HG03457 (cell line): ENCODE measurements around the gene LMLN.
"Not testable (repeated sequence)": the region's sequence is repeated elsewhere in the genome, so short reads cannot be mapped to it uniquely, and the experiment has no call there.

ENCODE experiments used
- ATAC-seq: cut with Tn5 transposase; IDR thresholded peaks from one replicate; pipeline ENCODE4 v1.9.1; 2021; ENCODE audit warnings: moderate number of reproducible peaks; ENCODE audit not compliant: unreplicated experiment

Gene LMLN

DNA sequence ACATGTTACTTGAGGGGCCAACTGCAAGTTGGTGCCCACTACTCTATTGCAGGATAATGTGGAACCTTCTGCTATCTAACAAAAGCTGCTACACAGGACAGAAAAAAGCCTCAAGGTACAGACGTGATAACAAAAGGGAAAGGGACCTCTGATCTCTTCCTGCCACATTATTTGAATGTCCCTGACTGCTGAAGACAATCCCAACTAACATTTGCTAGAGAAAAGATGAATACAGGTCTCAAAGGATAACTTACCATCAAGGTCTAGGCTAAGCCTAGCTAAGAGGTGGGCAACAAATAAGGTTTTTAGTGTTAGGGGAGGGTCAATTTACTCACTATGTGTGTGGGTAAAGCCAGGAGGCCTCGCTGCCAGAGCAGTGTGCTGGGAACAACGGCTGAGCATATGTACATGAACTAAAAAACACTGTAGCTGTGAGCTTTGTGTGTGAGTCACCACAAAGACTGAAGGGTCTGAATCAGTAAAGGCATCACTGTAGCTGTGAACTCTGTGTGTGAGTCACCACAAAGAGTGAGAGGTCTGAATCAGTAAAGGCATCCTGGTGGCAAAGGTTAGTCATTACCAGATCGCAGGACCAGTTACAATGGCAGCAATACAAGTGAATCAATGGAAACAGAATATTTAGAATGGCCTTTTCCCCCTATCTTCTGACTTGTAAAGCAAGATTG is 111.7 kb downstream of the LMLN start:
- peak; percentile 96 for ATAC-seq

DNA sequence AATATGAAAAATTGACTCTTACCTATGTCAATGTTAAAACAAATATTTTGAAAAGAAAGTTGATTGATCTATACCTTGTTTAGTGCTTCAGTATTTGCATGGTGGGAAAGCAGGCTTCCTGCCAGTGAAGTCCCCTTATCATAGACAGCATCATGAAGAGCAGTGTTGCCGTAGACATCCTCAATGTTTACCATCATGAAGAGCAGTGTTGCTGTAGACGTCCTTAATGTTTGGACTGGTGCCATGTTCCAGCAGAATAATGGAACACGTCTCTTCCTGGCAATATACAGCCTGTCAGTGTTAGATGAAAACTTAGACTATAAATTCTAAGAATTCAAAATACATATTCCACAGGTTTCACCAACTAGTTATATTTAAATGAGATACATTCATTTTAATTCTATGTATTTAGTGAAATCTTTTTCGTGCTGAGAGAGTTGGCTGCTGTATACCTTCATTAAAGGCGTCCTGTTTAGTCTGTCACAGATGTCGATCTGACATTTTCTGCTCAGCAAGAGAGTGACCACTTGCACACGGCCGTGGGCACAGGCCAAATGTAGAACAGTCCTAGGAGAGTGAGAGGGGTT is 116.8 kb downstream of the LMLN start:
- ATAC-seq: no peak

DNA sequence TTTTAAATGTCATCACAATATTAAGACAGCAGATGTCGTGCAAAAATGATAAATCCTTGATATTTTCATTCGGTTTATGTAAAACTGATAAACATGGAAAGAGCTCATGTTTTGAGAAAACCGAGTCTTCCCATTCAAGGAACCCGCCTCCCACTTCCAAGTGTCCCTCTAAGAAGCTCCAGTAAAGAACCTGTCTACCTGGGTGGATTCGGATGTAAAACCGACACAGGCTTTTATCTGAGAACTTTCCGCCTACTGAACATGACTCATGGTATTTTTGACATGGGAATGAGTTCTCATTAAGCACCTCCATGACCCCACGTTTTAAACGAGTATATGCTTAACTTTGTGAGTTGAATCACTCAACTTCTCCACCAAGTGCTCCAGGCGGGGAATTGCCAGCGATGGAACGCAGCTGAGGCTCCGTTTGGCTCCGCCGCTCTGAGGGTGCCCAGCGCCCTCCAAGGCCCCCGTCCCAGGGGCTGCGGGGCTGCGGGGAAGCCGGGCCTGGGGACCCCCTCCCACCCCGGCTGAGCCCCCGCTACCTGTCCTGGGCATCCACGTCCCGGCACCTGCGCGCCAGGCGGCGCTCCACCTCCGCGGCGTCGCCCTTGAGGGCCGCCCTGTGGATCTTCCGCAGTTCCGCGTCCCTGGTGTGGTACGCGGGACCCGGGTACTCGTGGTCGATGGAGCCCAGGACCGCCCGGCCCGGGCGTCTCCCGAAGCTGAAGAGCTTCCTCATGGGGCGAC is 119.9 kb downstream of the LMLN start:
- no peak for ATAC-seq

DNA sequence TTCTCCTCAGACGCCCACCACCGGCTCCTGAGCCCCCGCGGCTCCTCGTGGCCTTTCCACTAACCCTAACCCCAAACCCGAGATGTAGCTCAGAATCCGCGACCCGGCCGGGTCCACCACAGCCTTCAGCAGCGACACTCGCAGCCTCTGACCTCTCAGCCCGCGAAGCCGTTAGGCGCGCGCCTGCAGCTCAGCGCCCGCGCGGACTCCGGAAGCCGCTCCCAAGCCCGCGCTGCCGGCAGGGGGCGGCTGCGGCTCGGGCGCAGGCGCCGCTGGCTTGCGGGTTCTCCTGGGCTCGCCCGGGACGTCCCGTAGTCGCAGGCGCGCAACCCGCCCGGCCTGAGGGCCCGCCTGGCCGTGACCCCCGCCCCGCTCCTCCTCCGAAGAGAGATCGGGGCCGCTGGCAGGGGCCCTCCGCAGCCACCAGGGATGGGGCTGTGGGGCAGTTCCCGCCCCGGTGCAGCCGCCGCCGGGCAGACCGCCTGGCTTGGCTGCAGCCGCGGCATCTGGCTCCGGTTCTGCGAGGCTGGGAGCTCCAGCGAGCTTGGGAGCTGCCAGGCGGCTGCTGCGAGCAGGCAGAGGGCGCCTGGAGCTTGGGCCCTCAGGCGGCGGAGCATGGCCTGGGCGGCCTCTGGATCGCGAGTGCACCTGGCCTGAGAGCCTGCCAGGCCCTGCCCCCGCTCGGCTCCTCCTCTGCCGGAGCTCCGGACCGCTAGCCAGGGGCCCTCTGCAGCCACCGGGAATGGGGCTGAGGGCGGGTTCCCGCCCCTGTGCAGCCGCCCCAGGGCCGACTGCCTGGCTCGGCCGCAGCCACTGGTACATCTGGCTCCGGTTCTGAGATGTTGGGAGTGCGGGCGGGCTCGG is 120.7 kb downstream of the LMLN start:
- ATAC-seq: no peak

DNA sequence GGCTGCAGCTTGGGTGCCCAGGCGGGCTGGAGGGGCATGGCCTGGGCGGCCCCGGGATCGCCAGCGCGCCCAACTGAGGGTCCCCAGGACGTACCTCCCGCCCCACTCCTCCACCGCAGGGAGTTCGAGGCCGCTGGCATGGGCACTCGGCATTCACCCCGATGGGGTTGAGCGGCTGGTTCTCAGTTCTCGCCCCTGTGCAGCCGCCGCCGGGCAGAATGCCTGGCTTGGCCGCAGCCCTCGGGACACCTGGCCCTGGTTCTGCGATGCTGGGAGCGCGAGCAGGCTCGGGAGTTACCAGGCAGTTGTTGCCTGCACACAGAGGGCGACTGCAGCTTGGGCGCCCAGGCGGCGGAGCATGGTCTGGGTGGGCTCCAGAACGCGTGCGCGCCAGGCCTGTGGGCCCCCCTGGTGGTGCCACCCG is 121.4 kb downstream of the LMLN start:
- ATAC-seq: no peak

DNA sequence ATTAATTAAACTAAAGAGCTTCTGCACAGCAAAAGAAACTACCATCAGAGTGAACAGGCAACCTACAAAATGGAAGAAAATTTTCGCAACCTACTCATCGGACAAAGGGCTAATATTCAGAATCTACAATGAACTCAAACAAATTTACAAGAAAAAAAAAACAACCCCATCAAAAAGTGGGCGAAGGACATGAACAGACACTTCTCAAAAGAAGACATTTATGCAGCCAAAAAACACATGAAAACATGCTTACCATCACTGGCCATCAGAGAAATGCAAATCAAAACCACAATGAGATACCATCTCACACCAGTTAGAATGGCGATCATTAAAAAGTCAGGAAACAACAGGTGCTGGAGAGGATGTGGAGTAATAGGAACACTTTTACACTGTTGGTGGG is 122.2 kb downstream of the LMLN start:
- not testable (repeated sequence) for ATAC-seq

DNA sequence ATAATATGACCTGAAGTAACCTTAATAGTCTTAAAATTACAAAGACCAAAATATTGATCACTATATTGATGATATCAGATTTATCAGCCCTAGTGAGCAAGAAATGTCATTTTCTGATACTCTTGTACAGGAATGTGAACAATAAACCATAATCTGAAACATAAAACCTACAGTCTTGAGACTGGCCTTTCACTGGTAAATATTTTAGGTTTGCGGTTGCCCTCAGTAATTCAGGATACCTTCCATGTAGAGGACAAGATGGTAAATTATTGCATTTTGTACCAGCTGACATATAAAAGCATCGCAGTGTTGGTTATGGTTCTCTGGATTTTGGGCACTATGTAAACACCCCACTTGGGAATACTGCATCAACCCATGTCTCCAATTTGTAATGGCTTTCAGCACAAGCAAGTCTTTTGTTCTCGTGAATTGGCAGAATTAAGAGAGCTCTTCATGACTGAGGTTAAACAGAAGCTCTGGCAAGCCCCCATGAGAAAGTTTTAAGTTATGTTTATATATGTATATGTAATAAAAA is 128.5 kb downstream of the LMLN start:
- no peak for ATAC-seq

DNA sequence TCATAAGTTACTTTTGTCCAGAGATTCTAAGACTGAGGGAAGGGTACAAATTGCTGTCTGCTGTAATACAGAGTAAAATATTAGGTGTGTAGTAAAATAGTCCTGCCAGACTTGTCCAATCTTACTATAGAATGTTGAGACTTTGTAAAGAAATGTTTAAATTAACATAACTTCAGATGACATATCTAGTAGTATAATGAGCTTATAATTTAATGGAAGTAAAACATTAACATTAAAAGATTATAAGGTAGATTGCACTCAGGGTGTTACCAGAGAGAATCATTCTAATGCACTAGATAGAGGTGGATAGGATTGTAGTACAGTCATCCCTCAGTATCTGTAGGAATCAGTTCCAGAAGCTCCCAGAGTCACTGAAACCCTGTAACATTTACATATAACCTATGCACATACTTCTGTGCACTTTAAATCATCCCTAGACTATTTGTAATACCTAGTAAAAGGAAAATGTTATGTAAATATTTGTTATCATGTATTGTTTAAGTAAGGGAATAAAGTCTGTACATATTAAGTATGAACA is 130.8 kb downstream of the LMLN start:
- ATAC-seq: no peak

DNA sequence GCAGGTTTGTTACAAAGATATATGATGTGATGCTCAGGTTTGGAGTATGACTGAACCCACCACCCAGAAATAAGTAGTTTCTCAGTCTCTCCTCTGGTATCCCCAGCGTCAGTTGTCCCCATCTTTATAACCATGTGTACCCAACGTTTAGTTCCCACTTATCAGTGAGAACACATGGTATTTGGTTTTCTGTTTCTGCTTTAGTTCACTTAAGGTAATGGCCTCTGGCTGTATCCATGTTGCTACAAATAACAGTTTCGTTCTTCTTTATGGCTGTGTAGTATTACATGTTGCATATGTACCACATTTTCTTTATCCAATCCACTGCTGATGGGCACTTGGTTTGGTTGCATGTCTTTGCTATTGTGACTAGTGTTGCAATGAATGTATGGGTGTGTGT is 132.3 kb downstream of the LMLN start:
- no peak for ATAC-seq

DNA sequence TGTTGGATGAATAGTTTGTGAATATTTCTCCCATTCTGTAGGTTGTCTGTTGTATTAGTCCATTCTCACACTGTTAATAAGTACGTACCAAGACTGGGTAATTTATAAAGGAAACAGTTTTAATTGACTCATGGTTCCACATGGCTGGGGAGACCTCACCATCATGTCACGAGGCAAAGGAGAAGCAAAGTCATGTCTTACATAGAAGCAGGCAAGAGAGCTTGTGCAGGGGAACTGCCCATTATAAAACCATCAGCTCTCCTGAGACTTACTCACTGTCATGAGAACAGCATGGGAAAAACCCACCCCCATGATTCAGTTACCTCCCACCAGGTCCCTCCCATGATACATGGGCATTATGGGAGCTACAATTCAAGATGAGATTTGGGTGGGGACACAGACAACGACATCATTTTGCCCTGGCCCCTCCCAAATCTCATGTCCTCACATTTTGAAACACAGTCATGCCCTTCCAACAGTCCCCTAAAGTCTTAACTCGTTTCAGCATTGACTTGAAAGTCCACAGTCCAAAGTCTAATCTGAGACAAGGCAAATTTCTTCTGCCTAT is 133.2 kb downstream of the LMLN start:
- ATAC-seq: no peak
